HT-29 (cell line): ENCODE measurements around the gene NEUROG2. TPM values are rescaled to one million over a fixed set of nuclear protein-coding genes. Genes with fewer than 3 reads are reported as not detected.
"Not testable (repeated sequence)": the region's sequence is repeated elsewhere in the genome, so short reads cannot be mapped to it uniquely, and the experiment has no call there.

Source experiments
- DNase-seq: peaks from one replicate; pipeline ENCODE4 v3.0.0-alpha.2; 2015; ENCODE audit warnings: low spot score
- total RNA-seq: library from RNA; depleted of rRNA; stranded (reverse); fragments of >200 nt; shearing (Covaris generic); gene quantifications from 2 replicates; pipeline ENCODE4 v1.2.3, GENCODE V29; 2014; rRNA removed

NEUROG2 gene
- total RNA-seq, 1 experiment from 2014 or later, result not detected

- DNase-seq, result no peak
These were observed 23.7 kb downstream of the NEUROG2 start for GRCh38 chr4:112492321-112492720.

GRCh38 chr4:112490808-112491207 lies 25.2 kb downstream of the NEUROG2 start:
- DNase-seq, result not testable (repeated sequence)

- no peak for DNase-seq
These were observed 30.1 kb downstream of the NEUROG2 start for GRCh38 chr4:112485930-112486329.

- DNase-seq, result no peak
These were observed 42.0 kb downstream of the NEUROG2 start for GRCh38 chr4:112473985-112474384.

GRCh38 chr4:112472318-112472717 lies 43.7 kb downstream of the NEUROG2 start:
- no peak for DNase-seq

Other genes starting within 250 kb of the NEUROG2 start
- 5.9 and 10.1 TPM in 2 replicates for gene TIFA, start 230.3 kb downstream of the NEUROG2 start, total RNA-seq
- gene ALPK1, start 218.8 kb downstream of the NEUROG2 start, total RNA-seq, result 3.2 and 4.9 TPM in 2 replicates
- gene ZGRF1, start 120.7 kb upstream of the NEUROG2 start, total RNA-seq, result 3.8 and 4.6 TPM in 2 replicates
- 12.2 and 17.3 TPM in 2 replicates for gene LARP7, start 121.0 kb upstream of the NEUROG2 start, total RNA-seq